ENCODE results near the gene ABI3BP. TPM values are rescaled to one million over a fixed set of nuclear protein-coding genes. Genes with fewer than 3 reads are reported as not detected.

Gene ABI3BP
- total RNA-seq, 5 donors from 2014 or later (not counting 1 experiment from before 2014, with no cell fraction given), result 0.18 to 0.66 (median 0.43) TPM; not detected in 2

DNA sequence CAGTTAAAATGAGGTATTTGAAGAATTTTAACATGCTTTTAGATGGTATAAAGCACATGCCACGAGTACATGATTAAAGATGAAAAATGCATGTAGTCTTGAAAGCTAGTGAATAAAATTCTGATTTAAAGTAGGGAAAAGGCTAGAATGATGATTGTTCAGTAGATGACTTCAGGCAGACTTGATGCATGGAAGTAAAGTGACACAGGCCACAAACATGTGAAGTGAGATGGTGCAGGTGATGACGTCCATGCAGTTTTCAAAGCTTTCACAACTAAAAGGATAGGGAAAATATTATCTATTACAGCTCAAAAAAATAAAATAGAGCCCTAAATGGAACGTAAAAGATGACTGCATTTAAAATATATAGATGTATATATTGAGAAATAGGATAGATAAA is 143.1 kb downstream of the ABI3BP start:
- H3K4me3 Mint-ChIP-seq, result no peak overlapping the region
- ATAC-seq (replicated peaks in 1 of 4), result no peak
- H3K27ac ChIP-seq (ENCODE audit: low read length), result no peak overlapping the region
- no peaks in the 10 kb centered on the region for H3K36me3 Mint-ChIP-seq
- no peak for DNase-seq
- POLR2A ChIA-PET, result no interaction called here
- no peak overlapping the region for H3K4me3 ChIP-seq (ENCODE audit: control insufficient read depth in 1 of 2, extremely low read depth in 1 of 2, low read length in 1 of 2)
- peaks cover 4 to 6% of the 10 kb centered on the region in 2 donors for H3K27me3 Mint-ChIP-seq
- no peaks in the 10 kb centered on the region for H3K9me3 Mint-ChIP-seq
- CTCF ChIA-PET, result no interaction called here
- H3K4me1 Mint-ChIP-seq, result peaks cover 0 to 8% (median 3%) of the 10 kb centered on the region in 3 donors
- no peak overlapping the region for H3K27ac Mint-ChIP-seq
- H3K27me3 ChIP-seq (replicated peaks in 1 of 2; ENCODE audit: control insufficient read depth in 2 of 2, extremely low read depth in 1 of 2, insufficient read depth in 2 of 2, low read length in 1 of 2), result peaks cover 0 to 5% of the 10 kb centered on the region in 2 experiments
- no peaks in the 10 kb centered on the region for H3K36me3 ChIP-seq (ENCODE audit: control insufficient read depth in 2 of 2, extremely low read depth in 1 of 2, insufficient read depth in 1 of 2, low read length in 1 of 2)
- no CpG with 5 or more reads among the region's 3 CpGs for WGBS (ENCODE audit: insufficient coverage)
- H3K9me3 ChIP-seq, result no peaks in the 10 kb centered on the region
- no peaks in the 10 kb centered on the region for H3K4me1 ChIP-seq (ENCODE audit: control insufficient read depth in 1 of 2, extremely low read depth in 1 of 2, insufficient read depth in 2 of 2, low read length in 2 of 2)

- Mint-ChIP-seq H3K27ac (no peak overlapping the region), H3K4me1 (no peaks in the 10 kb centered on the region), H3K27me3 (peaks cover 15 to 17% of the 10 kb centered on the region in 2 donors), H3K9me3 (no peaks in the 10 kb centered on the region), H3K4me3 (no peak overlapping the region), H3K36me3 (no peaks in the 10 kb centered on the region)
- Histone ChIP-seq H3K27me3 (replicated peaks in 1 of 2; ENCODE audit: control insufficient read depth in 2 of 2, extremely low read depth in 1 of 2, insufficient read depth in 2 of 2, low read length in 1 of 2) (no peaks in the 10 kb centered on the region), H3K4me3 (ENCODE audit: control insufficient read depth in 1 of 2, extremely low read depth in 1 of 2, low read length in 1 of 2) (no peak overlapping the region), H3K36me3 (ENCODE audit: control insufficient read depth in 2 of 2, extremely low read depth in 1 of 2, insufficient read depth in 1 of 2, low read length in 1 of 2) (no peaks in the 10 kb centered on the region), H3K9me3 (no peaks in the 10 kb centered on the region), H3K27ac (ENCODE audit: low read length) (no peak overlapping the region), H3K4me1 (ENCODE audit: control insufficient read depth in 1 of 2, extremely low read depth in 1 of 2, insufficient read depth in 2 of 2, low read length in 2 of 2) (no peaks in the 10 kb centered on the region)
- CTCF ChIA-PET, result no interaction called here
- DNase-seq (no peak), ATAC-seq (replicated peaks in 1 of 4) (no peak)
- WGBS (ENCODE audit: insufficient coverage), result no CpG with 5 or more reads among the region's 8 CpGs
- POLR2A ChIA-PET, result no interaction called here
Measured at GRCh38 chr3:100844063-100844936, 148.9 kb downstream of the ABI3BP start.

GRCh38 chr3:100838157-100838556 is 155.1 kb downstream of the ABI3BP start:
- no peak overlapping the region for H3K27ac ChIP-seq (ENCODE audit: low read length)
- no peaks in the 10 kb centered on the region for H3K9me3 Mint-ChIP-seq
- DNase-seq, result no peak
- H3K27me3 ChIP-seq (replicated peaks in 1 of 2; ENCODE audit: control insufficient read depth in 2 of 2, extremely low read depth in 1 of 2, insufficient read depth in 2 of 2, low read length in 1 of 2), result no peaks in the 10 kb centered on the region
- H3K4me1 Mint-ChIP-seq, result no peaks in the 10 kb centered on the region
- peaks cover 25 to 28% of the 10 kb centered on the region in 2 donors for H3K27me3 Mint-ChIP-seq
- no peaks in the 10 kb centered on the region for H3K4me1 ChIP-seq (ENCODE audit: control insufficient read depth in 1 of 2, extremely low read depth in 1 of 2, insufficient read depth in 2 of 2, low read length in 2 of 2)
- no peaks in the 10 kb centered on the region for H3K36me3 Mint-ChIP-seq
- H3K4me3 Mint-ChIP-seq, result no peak overlapping the region
- no peak overlapping the region for H3K4me3 ChIP-seq (ENCODE audit: control insufficient read depth in 1 of 2, extremely low read depth in 1 of 2, low read length in 1 of 2)
- no peaks in the 10 kb centered on the region for H3K36me3 ChIP-seq (ENCODE audit: control insufficient read depth in 2 of 2, extremely low read depth in 1 of 2, insufficient read depth in 1 of 2, low read length in 1 of 2)
- ChIA-PET CTCF (no interaction called here), POLR2A (no interaction called here)
- no CpG with 5 or more reads among the region's 2 CpGs for WGBS (ENCODE audit: insufficient coverage)
- no peak for ATAC-seq (replicated peaks in 1 of 4)
- H3K27ac Mint-ChIP-seq, result no peak overlapping the region
- H3K9me3 ChIP-seq, result no peaks in the 10 kb centered on the region

GRCh38 chr3:100836661-100837060 is 156.6 kb downstream of the ABI3BP start:
- no peak overlapping the region for H3K4me3 ChIP-seq (ENCODE audit: control insufficient read depth in 1 of 2, extremely low read depth in 1 of 2, low read length in 1 of 2)
- no peak for ATAC-seq (replicated peaks in 1 of 4)
- ChIA-PET CTCF (no interaction called here), POLR2A (no interaction called here)
- Mint-ChIP-seq H3K36me3 (no peaks in the 10 kb centered on the region), H3K4me3 (no peak overlapping the region), H3K27ac (no peak overlapping the region), H3K4me1 (no peaks in the 10 kb centered on the region), H3K9me3 (no peaks in the 10 kb centered on the region), H3K27me3 (peaks cover 21 to 34% of the 10 kb centered on the region in 2 donors)
- H3K27me3 ChIP-seq (replicated peaks in 1 of 2; ENCODE audit: control insufficient read depth in 2 of 2, extremely low read depth in 1 of 2, insufficient read depth in 2 of 2, low read length in 1 of 2), result no peaks in the 10 kb centered on the region
- 92% methylated on average over 1 of the region's 1 CpG for WGBS (ENCODE audit: insufficient coverage)
- DNase-seq, result no peak
- H3K4me1 ChIP-seq (ENCODE audit: control insufficient read depth in 1 of 2, extremely low read depth in 1 of 2, insufficient read depth in 2 of 2, low read length in 2 of 2), result no peaks in the 10 kb centered on the region
- H3K36me3 ChIP-seq (ENCODE audit: control insufficient read depth in 2 of 2, extremely low read depth in 1 of 2, insufficient read depth in 1 of 2, low read length in 1 of 2), result no peaks in the 10 kb centered on the region
- no peak overlapping the region for H3K27ac ChIP-seq (ENCODE audit: low read length)
- no peaks in the 10 kb centered on the region for H3K9me3 ChIP-seq

DNA sequence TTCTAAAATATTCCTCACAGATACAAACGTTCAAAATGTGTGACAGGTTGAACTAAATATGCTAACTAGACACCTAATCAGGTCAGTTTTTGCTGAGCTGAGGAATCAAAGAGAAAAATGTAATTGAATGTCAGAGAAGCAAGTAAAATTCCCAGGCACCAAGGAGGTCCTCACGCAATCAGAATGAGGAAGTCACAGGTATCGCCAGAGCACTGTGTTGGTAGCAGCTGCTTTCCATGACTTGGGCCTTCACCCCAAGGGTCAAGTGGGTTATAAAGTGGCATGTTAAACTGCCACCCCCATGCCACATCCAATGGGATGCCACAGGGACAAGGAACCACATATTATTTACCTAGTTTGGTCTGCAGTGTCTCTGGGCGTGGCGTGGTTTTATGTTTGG is 158.9 kb downstream of the ABI3BP start:
- Histone ChIP-seq H3K4me1 (ENCODE audit: control insufficient read depth in 1 of 2, extremely low read depth in 1 of 2, insufficient read depth in 2 of 2, low read length in 2 of 2) (no peaks in the 10 kb centered on the region), H3K27me3 (replicated peaks in 1 of 2; ENCODE audit: control insufficient read depth in 2 of 2, extremely low read depth in 1 of 2, insufficient read depth in 2 of 2, low read length in 1 of 2) (no peaks in the 10 kb centered on the region), H3K4me3 (ENCODE audit: control insufficient read depth in 1 of 2, extremely low read depth in 1 of 2, low read length in 1 of 2) (no peak overlapping the region), H3K27ac (ENCODE audit: low read length) (no peak overlapping the region), H3K9me3 (no peaks in the 10 kb centered on the region), H3K36me3 (ENCODE audit: control insufficient read depth in 2 of 2, extremely low read depth in 1 of 2, insufficient read depth in 1 of 2, low read length in 1 of 2) (no peaks in the 10 kb centered on the region)
- H3K4me3 Mint-ChIP-seq, result no peak overlapping the region
- ATAC-seq (replicated peaks in 1 of 4), result no peak
- POLR2A ChIA-PET, result interaction anchor here in 1 of 2 donors (0.6 kb wide), 1 partner anchor 165 kb away, joined by 3 read pairs; no protein-coding TSS in a partner anchor
- H3K27me3 Mint-ChIP-seq, result peaks cover 16 to 36% of the 10 kb centered on the region in 2 donors
- H3K27ac Mint-ChIP-seq, result no peak overlapping the region
- whole genome bisulfite sequencing (ENCODE audit: insufficient coverage), result 89% methylated on average over 3 of the region's 5 CpGs
- no peaks in the 10 kb centered on the region for H3K4me1 Mint-ChIP-seq
- CTCF ChIA-PET, result no interaction called here
- no peaks in the 10 kb centered on the region for H3K36me3 Mint-ChIP-seq
- H3K9me3 Mint-ChIP-seq, result no peaks in the 10 kb centered on the region
- DNase-seq, result no peak

DNA sequence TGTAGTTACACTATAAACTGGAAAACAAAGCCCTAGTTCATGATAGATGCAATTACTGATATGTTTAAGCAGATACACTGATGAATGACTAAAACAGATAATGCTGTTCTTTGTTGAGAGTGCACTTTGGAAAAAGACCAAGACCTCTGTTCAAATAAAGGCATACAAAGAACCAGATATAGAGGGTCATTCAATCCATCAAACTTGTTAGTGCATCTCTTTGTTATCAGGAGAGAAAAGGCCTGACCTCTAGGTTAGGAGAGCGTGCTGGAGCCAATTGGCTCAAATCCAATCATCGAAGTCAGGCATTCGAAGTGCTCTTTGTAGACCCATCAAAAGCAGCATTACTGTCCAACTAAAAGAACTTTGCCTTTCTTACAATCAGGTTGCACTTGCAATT is 159.7 kb downstream of the ABI3BP start:
- ChIA-PET POLR2A (no interaction called here), CTCF (no interaction called here)
- H3K36me3 Mint-ChIP-seq, result no peaks in the 10 kb centered on the region
- H3K36me3 ChIP-seq (ENCODE audit: control insufficient read depth in 2 of 2, extremely low read depth in 1 of 2, insufficient read depth in 1 of 2, low read length in 1 of 2), result no peaks in the 10 kb centered on the region
- DNase-seq, result no peak
- no peak for ATAC-seq (replicated peaks in 1 of 4)
- H3K27me3 Mint-ChIP-seq, result peaks cover 15 to 32% of the 10 kb centered on the region in 2 donors
- no peaks in the 10 kb centered on the region for H3K9me3 Mint-ChIP-seq
- 100% methylated on average over 3 of the region's 3 CpGs for WGBS (ENCODE audit: insufficient coverage)
- H3K27me3 ChIP-seq (replicated peaks in 1 of 2; ENCODE audit: control insufficient read depth in 2 of 2, extremely low read depth in 1 of 2, insufficient read depth in 2 of 2, low read length in 1 of 2), result peaks cover 0 to 3% of the 10 kb centered on the region in 2 experiments
- no peak overlapping the region for H3K4me3 Mint-ChIP-seq
- no peaks in the 10 kb centered on the region for H3K9me3 ChIP-seq
- no peak overlapping the region for H3K4me3 ChIP-seq (ENCODE audit: control insufficient read depth in 1 of 2, extremely low read depth in 1 of 2, low read length in 1 of 2)
- H3K27ac Mint-ChIP-seq, result no peak overlapping the region
- H3K27ac ChIP-seq (ENCODE audit: low read length), result no peak overlapping the region
- H3K4me1 ChIP-seq (ENCODE audit: control insufficient read depth in 1 of 2, extremely low read depth in 1 of 2, insufficient read depth in 2 of 2, low read length in 2 of 2), result no peaks in the 10 kb centered on the region
- H3K4me1 Mint-ChIP-seq, result no peaks in the 10 kb centered on the region
